HL-60 (cell line): ENCODE measurements around the gene FRAT2.

Source experiments
- DNase-seq, 2 experiments: peaks; one replicate each; pipeline ENCODE4 v3.0.0-alpha.2; 2010 to 2020; ENCODE audit warnings: low read depth in 1 of 2, low spot score in 1 of 2
- H3K27ac ChIP-seq: fragments of 250-450 bp; sonication (Bioruptor Pico); replicated peaks from 2 replicates; pipeline ENCODE4 v1.5.1; 2020; ENCODE audit warnings: mild to moderate bottlenecking, moderate library complexity
- H3K27me3 ChIP-seq: fragments of 250-450 bp; sonication (Bioruptor Pico); 2 replicates; pipeline ENCODE4 v1.5.1; 2021; ENCODE audit warnings: mild to moderate bottlenecking, moderate library complexity; ENCODE audit not compliant: insufficient read depth, poor library complexity, severe bottlenecking
- H3K4me3 ChIP-seq: replicated peaks from 2 replicates; pipeline ENCODE4 v1.5.1; 2011; ENCODE audit warnings: mild to moderate bottlenecking, control low read depth, low read length; ENCODE audit not compliant: insufficient read depth
- GABPA ChIP-seq: IDR thresholded peaks from 2 replicates; pipeline ENCODE4 v1.6.1; 2012; ENCODE audit warnings: low read depth
- POLR2AphosphoS5 ChIP-seq: IDR thresholded peaks from 2 replicates; pipeline ENCODE4 v1.6.1; 2012; ENCODE audit warnings: low read depth
- SPI1 ChIP-seq: IDR thresholded peaks from 2 replicates; pipeline ENCODE4 v1.6.1; 2012; ENCODE audit warnings: low read depth, mild to moderate bottlenecking, borderline replicate concordance
- long read RNA-seq: library from polyadenylated mRNA; unstranded; transcript quantifications from one replicate; pipeline ENCODE4 v2.0.0, GENCODE V29; 2020
- TF ChIP-seq, protein P1 (sequence below): IDR thresholded peaks from 2 replicates; pipeline ENCODE4 v1.6.1; 2012; ENCODE audit warnings: low read depth; ENCODE audit not compliant: insufficient replicate concordance
- TF ChIP-seq, protein P2 (sequence below): IDR thresholded peaks from one replicate; pipeline ENCODE4 v1.5.1; 2011; ENCODE audit warnings: low read length, control low read depth, inconsistent platforms; ENCODE audit not compliant: insufficient read depth

Gene FRAT2, protein sequence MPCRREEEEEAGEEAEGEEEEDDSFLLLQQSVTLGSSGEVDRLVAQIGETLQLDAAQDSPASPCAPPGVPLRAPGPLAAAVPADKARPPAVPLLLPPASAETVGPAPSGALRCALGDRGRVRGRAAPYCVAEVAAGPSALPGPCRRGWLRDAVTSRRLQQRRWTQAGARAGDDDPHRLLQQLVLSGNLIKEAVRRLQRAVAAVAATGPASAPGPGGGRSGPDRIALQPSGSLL
- long read RNA-seq, partial matches to known transcripts: 0 of 4 reads
- long read RNA-seq, other reads (novel, unspliced or antisense): 0 of 4 reads

DNA sequence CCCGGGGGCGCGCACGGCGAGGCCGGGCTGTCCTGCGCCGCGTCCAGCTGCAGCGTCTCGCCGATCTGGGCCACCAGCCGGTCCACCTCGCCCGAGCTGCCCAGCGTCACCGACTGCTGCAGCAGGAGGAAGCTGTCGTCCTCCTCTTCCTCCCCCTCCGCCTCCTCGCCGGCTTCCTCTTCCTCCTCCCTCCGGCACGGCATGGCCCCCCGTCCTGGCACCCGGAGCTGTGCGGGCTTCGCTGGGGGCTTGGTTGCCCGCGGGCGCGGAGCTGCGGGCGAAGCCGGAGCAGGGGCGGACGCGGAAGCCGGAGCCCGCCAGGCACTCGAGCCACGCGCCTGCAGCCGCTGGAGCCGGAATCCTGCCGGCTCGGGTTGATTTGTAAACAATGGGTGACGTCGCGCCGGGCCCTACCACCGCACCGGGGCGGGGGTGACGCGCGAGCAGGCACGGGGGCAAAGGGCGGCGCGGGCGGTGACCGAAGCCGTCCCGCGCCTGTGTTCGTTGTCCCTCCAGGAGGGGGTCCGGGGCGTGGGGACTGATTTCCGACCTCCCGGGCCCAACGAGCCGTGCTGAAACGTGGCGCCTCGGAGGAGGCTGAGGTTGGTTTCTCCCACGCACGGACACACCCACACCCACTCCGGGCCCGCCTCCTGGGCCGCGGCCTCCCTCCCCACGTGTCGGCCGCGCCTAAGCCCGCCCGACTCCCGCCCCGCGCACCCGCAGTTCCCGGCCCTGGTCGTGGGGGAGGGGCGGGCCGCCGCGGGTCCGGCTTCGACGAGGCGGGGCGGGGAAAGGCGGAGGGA, at the start of gene FRAT2:
Gene FRAT2, minus strand, starts transcription at position 360 of the 806 bp plus-strand sequence. Its CDS starts 157 bp downstream, at position 203.
- TF ChIP-seq, protein P1, sequence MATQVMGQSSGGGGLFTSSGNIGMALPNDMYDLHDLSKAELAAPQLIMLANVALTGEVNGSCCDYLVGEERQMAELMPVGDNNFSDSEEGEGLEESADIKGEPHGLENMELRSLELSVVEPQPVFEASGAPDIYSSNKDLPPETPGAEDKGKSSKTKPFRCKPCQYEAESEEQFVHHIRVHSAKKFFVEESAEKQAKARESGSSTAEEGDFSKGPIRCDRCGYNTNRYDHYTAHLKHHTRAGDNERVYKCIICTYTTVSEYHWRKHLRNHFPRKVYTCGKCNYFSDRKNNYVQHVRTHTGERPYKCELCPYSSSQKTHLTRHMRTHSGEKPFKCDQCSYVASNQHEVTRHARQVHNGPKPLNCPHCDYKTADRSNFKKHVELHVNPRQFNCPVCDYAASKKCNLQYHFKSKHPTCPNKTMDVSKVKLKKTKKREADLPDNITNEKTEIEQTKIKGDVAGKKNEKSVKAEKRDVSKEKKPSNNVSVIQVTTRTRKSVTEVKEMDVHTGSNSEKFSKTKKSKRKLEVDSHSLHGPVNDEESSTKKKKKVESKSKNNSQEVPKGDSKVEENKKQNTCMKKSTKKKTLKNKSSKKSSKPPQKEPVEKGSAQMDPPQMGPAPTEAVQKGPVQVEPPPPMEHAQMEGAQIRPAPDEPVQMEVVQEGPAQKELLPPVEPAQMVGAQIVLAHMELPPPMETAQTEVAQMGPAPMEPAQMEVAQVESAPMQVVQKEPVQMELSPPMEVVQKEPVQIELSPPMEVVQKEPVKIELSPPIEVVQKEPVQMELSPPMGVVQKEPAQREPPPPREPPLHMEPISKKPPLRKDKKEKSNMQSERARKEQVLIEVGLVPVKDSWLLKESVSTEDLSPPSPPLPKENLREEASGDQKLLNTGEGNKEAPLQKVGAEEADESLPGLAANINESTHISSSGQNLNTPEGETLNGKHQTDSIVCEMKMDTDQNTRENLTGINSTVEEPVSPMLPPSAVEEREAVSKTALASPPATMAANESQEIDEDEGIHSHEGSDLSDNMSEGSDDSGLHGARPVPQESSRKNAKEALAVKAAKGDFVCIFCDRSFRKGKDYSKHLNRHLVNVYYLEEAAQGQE: peak; percentile 13
- TF ChIP-seq POLR2AphosphoS5 (peak; percentile 73), SPI1 (peak; percentile 63; the same call in 1 of the 2 replicates)
- TF ChIP-seq, protein P2, sequence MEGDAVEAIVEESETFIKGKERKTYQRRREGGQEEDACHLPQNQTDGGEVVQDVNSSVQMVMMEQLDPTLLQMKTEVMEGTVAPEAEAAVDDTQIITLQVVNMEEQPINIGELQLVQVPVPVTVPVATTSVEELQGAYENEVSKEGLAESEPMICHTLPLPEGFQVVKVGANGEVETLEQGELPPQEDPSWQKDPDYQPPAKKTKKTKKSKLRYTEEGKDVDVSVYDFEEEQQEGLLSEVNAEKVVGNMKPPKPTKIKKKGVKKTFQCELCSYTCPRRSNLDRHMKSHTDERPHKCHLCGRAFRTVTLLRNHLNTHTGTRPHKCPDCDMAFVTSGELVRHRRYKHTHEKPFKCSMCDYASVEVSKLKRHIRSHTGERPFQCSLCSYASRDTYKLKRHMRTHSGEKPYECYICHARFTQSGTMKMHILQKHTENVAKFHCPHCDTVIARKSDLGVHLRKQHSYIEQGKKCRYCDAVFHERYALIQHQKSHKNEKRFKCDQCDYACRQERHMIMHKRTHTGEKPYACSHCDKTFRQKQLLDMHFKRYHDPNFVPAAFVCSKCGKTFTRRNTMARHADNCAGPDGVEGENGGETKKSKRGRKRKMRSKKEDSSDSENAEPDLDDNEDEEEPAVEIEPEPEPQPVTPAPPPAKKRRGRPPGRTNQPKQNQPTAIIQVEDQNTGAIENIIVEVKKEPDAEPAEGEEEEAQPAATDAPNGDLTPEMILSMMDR: no peak
- no peaks in the 10 kb centered on the region for H3K27me3 ChIP-seq
- peak within 1 kb of the TSS; percentile 80 for H3K4me3 ChIP-seq
- DNase-seq: peak; percentile 90 to 92
- peak within 1 kb of the TSS; percentile 98 for H3K27ac ChIP-seq

DNA sequence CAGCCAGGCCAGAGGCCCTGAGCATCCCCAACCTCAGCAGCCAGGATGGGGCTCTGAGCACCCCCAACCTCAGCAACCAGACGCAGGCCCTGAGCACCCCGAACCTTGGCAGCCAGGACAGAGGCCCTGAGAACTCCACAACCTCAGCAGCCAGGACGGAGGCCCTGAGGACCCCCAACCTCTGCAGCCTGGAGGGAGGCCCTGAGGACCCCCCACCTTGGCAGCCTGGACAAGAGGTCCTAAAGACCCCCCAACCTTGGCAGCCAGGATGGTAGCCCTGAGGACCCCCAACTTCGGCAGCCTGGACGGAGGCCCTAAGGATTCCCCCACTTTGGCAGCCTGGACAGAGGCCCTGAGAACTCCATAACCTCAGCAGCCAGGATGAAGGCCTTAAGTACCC, 49.6 kb upstream of the FRAT2 start:
- TF ChIP-seq, protein P2: no peak
- TF ChIP-seq SPI1 (no peak), POLR2AphosphoS5 (no peak), GABPA (no peak)
- TF ChIP-seq, protein P1: no peak
- DNase-seq: no peak
- Histone ChIP-seq H3K4me3 (no peak overlapping the region), H3K27ac (no peak overlapping the region), H3K27me3 (no peaks in the 10 kb centered on the region)

DNA sequence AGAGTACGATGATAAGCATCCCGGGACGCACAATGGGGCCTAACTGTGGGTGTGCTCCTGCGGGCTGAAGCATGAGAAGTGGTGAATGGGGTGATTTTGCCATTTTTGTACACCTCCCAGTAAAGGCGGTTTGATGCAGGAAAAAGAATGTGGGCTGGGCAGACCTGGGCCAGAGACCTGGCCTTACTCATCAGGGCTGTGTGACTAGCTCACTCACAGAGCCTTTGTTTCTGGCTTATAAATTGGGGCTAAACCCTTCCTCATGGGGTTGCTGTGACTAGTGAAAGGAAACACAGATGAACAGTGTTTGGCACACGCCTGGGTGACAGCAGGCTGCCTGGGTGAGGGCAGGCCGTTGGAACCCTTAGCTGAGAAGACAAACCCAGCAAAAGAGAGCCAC, 48.6 kb upstream of the FRAT2 start:
- Histone ChIP-seq H3K27me3 (no peaks in the 10 kb centered on the region), H3K27ac (0 out of 2 replicates have a peak overlapping the region, but pooled peaks have one; percentile 2), H3K4me3 (no peak overlapping the region)
- DNase-seq: no peak
- TF ChIP-seq GABPA (no peak), SPI1 (no peak), POLR2AphosphoS5 (no peak)
- TF ChIP-seq, protein P1: no peak
- TF ChIP-seq, protein P2: no peak
